GM12891 (cell line): ENCODE results near the gene HERPUD2.

ENCODE experiments used
- POLR2A ChIP-seq: IDR thresholded peaks from 2 replicates; pipeline ENCODE4 v1.6.1; 2011; ENCODE audit warnings: low read depth, low read length, control low read depth
- POU2F2 ChIP-seq: IDR thresholded peaks from 2 replicates; pipeline ENCODE4 v1.6.1; 2011; ENCODE audit warnings: low read depth, mild to moderate bottlenecking, control low read depth, low read length, moderate library complexity

- TF ChIP-seq POLR2A (no peak), POU2F2 (no peak)
Measured at GRCh38 chr7:35695987-35696386, 1.1 kb upstream of the HERPUD2 start.
